Memory B cell (primary cell): ENCODE data around the gene CNN3.

ENCODE experiments used
- ATAC-seq: fragments of 150-1000 bp; cut with Tn5 transposase; 2 replicates; pipeline ENCODE4 v1.10.0; 2021; ENCODE audit warnings: low read depth, mild to moderate bottlenecking, moderate library complexity
- DNase-seq, 2 donors: peaks; one replicate each; pipeline ENCODE4 v3.0.0; 2022; ENCODE audit warnings: low spot score in 2 of 2
- H3K27ac Mint-ChIP-seq: one replicate; pipeline ENCODE4 v1.8.0; 2022; ENCODE audit warnings: mild to moderate bottlenecking, moderate library complexity, mixed read lengths
- H3K27me3 Mint-ChIP-seq: one replicate; pipeline ENCODE4 v1.8.0; 2022; ENCODE audit warnings: mixed read lengths
- H3K36me3 Mint-ChIP-seq: one replicate; pipeline ENCODE4 v1.8.0; 2022; ENCODE audit warnings: mild to moderate bottlenecking, mixed read lengths
- H3K4me1 Mint-ChIP-seq: one replicate; pipeline ENCODE4 v1.8.0; 2022; ENCODE audit warnings: mixed read lengths
- H3K4me3 Mint-ChIP-seq: one replicate; pipeline ENCODE4 v1.8.0; 2022; ENCODE audit warnings: mild to moderate bottlenecking, moderate library complexity, mixed read lengths
- H3K9me3 Mint-ChIP-seq: one replicate; pipeline ENCODE4 v1.8.0; 2022; ENCODE audit warnings: mixed read lengths

CNN3 gene

GRCh38 chr1:94921977-94922376, 4.9 kb downstream of the CNN3 start:
- peaks cover 18% of the 10 kb centered on the region for H3K4me1 Mint-ChIP-seq
- H3K27ac Mint-ChIP-seq, result no peak overlapping the region
- no peak for ATAC-seq
- no peak for DNase-seq
- peaks cover 15% of the 10 kb centered on the region for H3K27me3 Mint-ChIP-seq
- H3K4me3 Mint-ChIP-seq, result no peak overlapping the region
- no peaks in the 10 kb centered on the region for H3K36me3 Mint-ChIP-seq
- no peaks in the 10 kb centered on the region for H3K9me3 Mint-ChIP-seq

GRCh38 chr1:94920061-94920460, 6.8 kb downstream of the CNN3 start:
- H3K4me3 Mint-ChIP-seq, result no peak overlapping the region
- H3K27me3 Mint-ChIP-seq, result peaks cover 17% of the 10 kb centered on the region
- no peaks in the 10 kb centered on the region for H3K9me3 Mint-ChIP-seq
- no peak overlapping the region for H3K27ac Mint-ChIP-seq
- DNase-seq, result no peak
- no peaks in the 10 kb centered on the region for H3K36me3 Mint-ChIP-seq
- peaks cover 9% of the 10 kb centered on the region for H3K4me1 Mint-ChIP-seq
- ATAC-seq, result no peak

- Mint-ChIP-seq H3K27me3 (peaks cover 14% of the 10 kb centered on the region), H3K4me3 (no peak overlapping the region), H3K27ac (no peak overlapping the region), H3K9me3 (no peaks in the 10 kb centered on the region), H3K4me1 (peaks cover 7% of the 10 kb centered on the region), H3K36me3 (no peaks in the 10 kb centered on the region)
- DNase-seq, result no peak
- ATAC-seq, result no peak
These were observed 7.5 kb downstream of the CNN3 start for GRCh38 chr1:94919241-94920030.

- Mint-ChIP-seq H3K9me3 (no peaks in the 10 kb centered on the region), H3K27ac (no peak overlapping the region), H3K36me3 (no peaks in the 10 kb centered on the region), H3K4me3 (no peak overlapping the region), H3K4me1 (peaks cover 2% of the 10 kb centered on the region), H3K27me3 (peaks cover 10% of the 10 kb centered on the region)
- DNase-seq (no peak), ATAC-seq (no peak)
These were observed 9.7 kb downstream of the CNN3 start for GRCh38 chr1:94917251-94917650.

GRCh38 chr1:94912263-94913184, 14.4 kb downstream of the CNN3 start:
- DNase-seq (no peak), ATAC-seq (no peak)
- Mint-ChIP-seq H3K27ac (no peak overlapping the region), H3K36me3 (peaks cover 2% of the 10 kb centered on the region), H3K4me1 (peaks cover 2% of the 10 kb centered on the region), H3K9me3 (no peaks in the 10 kb centered on the region), H3K4me3 (no peak overlapping the region), H3K27me3 (peaks cover 25% of the 10 kb centered on the region)

- H3K9me3 Mint-ChIP-seq, result no peaks in the 10 kb centered on the region
These were observed 17.4 kb downstream of the CNN3 start for GRCh38 chr1:94909486-94909885.

GRCh38 chr1:94908965-94909364, 17.9 kb downstream of the CNN3 start:
- ATAC-seq, result no peak
- H3K4me3 Mint-ChIP-seq, result no peak overlapping the region
- no peaks in the 10 kb centered on the region for H3K4me1 Mint-ChIP-seq
- no peak for DNase-seq
- peaks cover 2% of the 10 kb centered on the region for H3K36me3 Mint-ChIP-seq
- H3K27me3 Mint-ChIP-seq, result peaks cover 15% of the 10 kb centered on the region
- no peak overlapping the region for H3K27ac Mint-ChIP-seq
- no peaks in the 10 kb centered on the region for H3K9me3 Mint-ChIP-seq

More at GRCh38 chr1:94909486-94909885, 17.4 kb downstream of the CNN3 start:
- H3K36me3 Mint-ChIP-seq, result peaks cover 2% of the 10 kb centered on the region
- peaks cover 2% of the 10 kb centered on the region for H3K4me1 Mint-ChIP-seq
- ATAC-seq (no peak), DNase-seq (no peak)
- no peak overlapping the region for H3K27ac Mint-ChIP-seq
- H3K4me3 Mint-ChIP-seq, result no peak overlapping the region
- peaks cover 20% of the 10 kb centered on the region for H3K27me3 Mint-ChIP-seq

- ATAC-seq (no peak), DNase-seq (no peak)
- H3K27ac Mint-ChIP-seq, result no peak overlapping the region
- no peak overlapping the region for H3K4me3 Mint-ChIP-seq
- H3K9me3 Mint-ChIP-seq, result no peaks in the 10 kb centered on the region
- H3K36me3 Mint-ChIP-seq, result peaks cover 2% of the 10 kb centered on the region
- H3K27me3 Mint-ChIP-seq, result peaks cover 14% of the 10 kb centered on the region
- H3K4me1 Mint-ChIP-seq, result no peaks in the 10 kb centered on the region
These were observed 18.7 kb downstream of the CNN3 start for GRCh38 chr1:94908190-94908589.

- DNase-seq (no peak), ATAC-seq (no peak)
- no peak overlapping the region for H3K4me3 Mint-ChIP-seq
- peaks cover 14% of the 10 kb centered on the region for H3K27me3 Mint-ChIP-seq
- no peaks in the 10 kb centered on the region for H3K9me3 Mint-ChIP-seq
- H3K36me3 Mint-ChIP-seq, result peaks cover 2% of the 10 kb centered on the region
- no peaks in the 10 kb centered on the region for H3K4me1 Mint-ChIP-seq
- H3K27ac Mint-ChIP-seq, result no peak overlapping the region
These were observed 19.8 kb downstream of the CNN3 start for GRCh38 chr1:94907136-94907535.

GRCh38 chr1:94906382-94906781, 20.5 kb downstream of the CNN3 start:
- H3K27ac Mint-ChIP-seq, result no peak overlapping the region
- ATAC-seq (no peak), DNase-seq (no peak)
- H3K27me3 Mint-ChIP-seq, result peaks cover 14% of the 10 kb centered on the region
- no peak overlapping the region for H3K4me3 Mint-ChIP-seq
- H3K36me3 Mint-ChIP-seq, result peaks cover 2% of the 10 kb centered on the region
- H3K4me1 Mint-ChIP-seq, result no peaks in the 10 kb centered on the region
- no peaks in the 10 kb centered on the region for H3K9me3 Mint-ChIP-seq

- ATAC-seq (no peak), DNase-seq (no peak)
- peaks cover 2% of the 10 kb centered on the region for H3K36me3 Mint-ChIP-seq
These were observed 21.7 kb downstream of the CNN3 start for GRCh38 chr1:94905207-94905606.

GRCh38 chr1:94903280-94904009, 23.5 kb downstream of the CNN3 start:
- Mint-ChIP-seq H3K4me3 (no peak overlapping the region), H3K4me1 (no peaks in the 10 kb centered on the region)
- ATAC-seq, result no peak

More at GRCh38 chr1:94905207-94905606, 21.7 kb downstream of the CNN3 start:
- no peak overlapping the region for H3K27ac Mint-ChIP-seq
- peaks cover 8% of the 10 kb centered on the region for H3K27me3 Mint-ChIP-seq
- no peak overlapping the region for H3K4me3 Mint-ChIP-seq
- H3K4me1 Mint-ChIP-seq, result no peaks in the 10 kb centered on the region
- H3K9me3 Mint-ChIP-seq, result no peaks in the 10 kb centered on the region

GRCh38 chr1:94901841-94902240, 25.1 kb downstream of the CNN3 start:
- DNase-seq, result no peak
- no peak overlapping the region for H3K27ac Mint-ChIP-seq
- no peaks in the 10 kb centered on the region for H3K9me3 Mint-ChIP-seq
- H3K27me3 Mint-ChIP-seq, result no peaks in the 10 kb centered on the region
- H3K36me3 Mint-ChIP-seq, result no peaks in the 10 kb centered on the region
- H3K4me1 Mint-ChIP-seq, result no peaks in the 10 kb centered on the region
- H3K4me3 Mint-ChIP-seq, result no peak overlapping the region
- ATAC-seq, result no peak

More at GRCh38 chr1:94903280-94904009, 23.5 kb downstream of the CNN3 start:
- H3K27ac Mint-ChIP-seq, result no peak overlapping the region
- H3K27me3 Mint-ChIP-seq, result peaks cover 5% of the 10 kb centered on the region
- DNase-seq, result no peak
- no peaks in the 10 kb centered on the region for H3K9me3 Mint-ChIP-seq
- H3K36me3 Mint-ChIP-seq, result no peaks in the 10 kb centered on the region

GRCh38 chr1:94899756-94900155, 27.2 kb downstream of the CNN3 start:
- Mint-ChIP-seq H3K36me3 (no peaks in the 10 kb centered on the region), H3K27ac (no peak overlapping the region), H3K9me3 (no peaks in the 10 kb centered on the region)

More at GRCh38 chr1:94899756-94900155, 27.2 kb downstream of the CNN3 start:
- Mint-ChIP-seq H3K27me3 (peaks cover 3% of the 10 kb centered on the region), H3K4me3 (no peak overlapping the region), H3K4me1 (no peaks in the 10 kb centered on the region)
- no peak for ATAC-seq
- DNase-seq, result no peak
